Heart left ventricle (tissue), 13 donors: Measurements from ENCODE around the gene UST.

ENCODE experiments used
- CTCF ChIP-seq, 12 donors: fragments of 200-600 bp; sonication (generic) in 4 of 12; IDR thresholded peaks; one replicate each; pipeline versions ENCODE4 v1.5.0 to v1.8.0; 2018 to 2022; ENCODE audit warnings: antibody characterized with exemption in 12 of 12, mild to moderate bottlenecking in 5 of 12
- POLR2A ChIP-seq, 2 donors: fragments of 450-650 bp; IDR thresholded peaks; one replicate each; pipeline ENCODE4 v1.6.1; 2017; ENCODE audit warnings: antibody characterized with exemption in 2 of 2, mild to moderate bottlenecking in 2 of 2, moderate library complexity in 2 of 2
- donor health status: ischemic (EF 13 %, LVEDD 7.1; RV severe dilation, severe dysfunction).
- donor health status: DM: no; HTN: yes; CAD: no.
- donor health status: DM: no; HTN: no; CAD: no.
- donor health status: ischemic (EF 25% LVEDD 6.9; RV normal size, moderate dysfunction).
- donor health status: ischemic (EF 25% LVEDD 5.7; RV mildly dilated, moderate dysfunction).
- donor health status: ischemic (EF 35%, LVEDD 5.7; RV mildly dilated, moderate dysfunction).
- donor health status: nonischemic (EF 11% LVEDD 7.7; RV severe dilation, severe dysfunction).
- donor health status: DM: yes; HTN: yes; CAD: no.
- donor health status: PGD.
- donor health status: ischemic (EF 29% LVEDD 5.4; RV normal size, mild dysfunction).
- donor health status: nonischemic (EF 23%, LVEDD 6.1; RV moderate dilation, normal function).

DNA sequence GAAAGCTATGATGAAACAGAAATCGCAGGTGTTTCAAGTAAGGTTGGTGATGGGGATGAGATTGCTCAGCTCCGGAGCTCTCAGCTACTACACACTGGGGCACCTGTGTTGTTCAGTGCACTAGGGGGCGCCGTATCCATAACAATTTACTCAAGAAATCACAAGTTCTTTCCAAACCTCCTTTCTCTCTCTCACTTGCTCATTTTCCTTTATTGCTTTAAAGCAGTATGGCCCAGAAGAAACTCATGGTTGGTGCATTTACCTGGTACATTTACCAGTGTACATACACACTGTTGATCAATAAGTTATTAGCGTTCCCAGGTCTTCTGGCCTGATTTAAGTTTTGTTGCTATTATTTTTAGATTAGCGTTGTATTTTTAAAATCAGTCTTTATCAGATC is 335.5 kb downstream of the UST start:
- TF ChIP-seq CTCF (IDR thresholded peaks at IDR 0.05) (peak; percentile 70 to 89 (median 80)), POLR2A (IDR thresholded peaks at IDR 0.05) (no peak)
